Thyroid gland (tissue), 4 donors: Measurements from ENCODE around the gene PPIC.

Source experiments
- POLR2A ChIP-seq, 2 donors: fragments of 450-650 bp; IDR thresholded peaks; one replicate each; pipeline ENCODE4 v1.6.1; 2017; ENCODE audit warnings: antibody characterized with exemption in 2 of 2, mild to moderate bottlenecking in 2 of 2, moderate library complexity in 1 of 2
- TF ChIP-seq, protein P1 (sequence below), 6 experiments: fragments of 200-600 bp in 3 of 6; fragments of 450-650 bp in 3 of 6; sonication (generic) in 3 of 6; IDR thresholded peaks; one replicate each; pipeline ENCODE4 v1.5.1; 2016 to 2019; ENCODE audit warnings: antibody characterized with exemption in 6 of 6, mild to moderate bottlenecking in 2 of 6, inconsistent platforms in 1 of 6, moderate library complexity in 1 of 6

- TF ChIP-seq, protein P1, sequence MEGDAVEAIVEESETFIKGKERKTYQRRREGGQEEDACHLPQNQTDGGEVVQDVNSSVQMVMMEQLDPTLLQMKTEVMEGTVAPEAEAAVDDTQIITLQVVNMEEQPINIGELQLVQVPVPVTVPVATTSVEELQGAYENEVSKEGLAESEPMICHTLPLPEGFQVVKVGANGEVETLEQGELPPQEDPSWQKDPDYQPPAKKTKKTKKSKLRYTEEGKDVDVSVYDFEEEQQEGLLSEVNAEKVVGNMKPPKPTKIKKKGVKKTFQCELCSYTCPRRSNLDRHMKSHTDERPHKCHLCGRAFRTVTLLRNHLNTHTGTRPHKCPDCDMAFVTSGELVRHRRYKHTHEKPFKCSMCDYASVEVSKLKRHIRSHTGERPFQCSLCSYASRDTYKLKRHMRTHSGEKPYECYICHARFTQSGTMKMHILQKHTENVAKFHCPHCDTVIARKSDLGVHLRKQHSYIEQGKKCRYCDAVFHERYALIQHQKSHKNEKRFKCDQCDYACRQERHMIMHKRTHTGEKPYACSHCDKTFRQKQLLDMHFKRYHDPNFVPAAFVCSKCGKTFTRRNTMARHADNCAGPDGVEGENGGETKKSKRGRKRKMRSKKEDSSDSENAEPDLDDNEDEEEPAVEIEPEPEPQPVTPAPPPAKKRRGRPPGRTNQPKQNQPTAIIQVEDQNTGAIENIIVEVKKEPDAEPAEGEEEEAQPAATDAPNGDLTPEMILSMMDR (IDR thresholded peaks at IDR 0.05): no peak
- no peak for TF ChIP-seq POLR2A (IDR thresholded peaks at IDR 0.05)
Observed at GRCh38 chr5:123083298-123083697, 46.8 kb upstream of the PPIC start.
